GM19193 (cell line): Measurements from ENCODE around the gene SLC6A6.

Experiments
- POLR2A ChIP-seq: IDR thresholded peaks from 4 replicates; pipeline ENCODE4 v1.6.1; 2011; ENCODE audit not compliant: insufficient read depth, insufficient read length; ENCODE audit errors: extremely low read depth

SLC6A6 gene

DNA sequence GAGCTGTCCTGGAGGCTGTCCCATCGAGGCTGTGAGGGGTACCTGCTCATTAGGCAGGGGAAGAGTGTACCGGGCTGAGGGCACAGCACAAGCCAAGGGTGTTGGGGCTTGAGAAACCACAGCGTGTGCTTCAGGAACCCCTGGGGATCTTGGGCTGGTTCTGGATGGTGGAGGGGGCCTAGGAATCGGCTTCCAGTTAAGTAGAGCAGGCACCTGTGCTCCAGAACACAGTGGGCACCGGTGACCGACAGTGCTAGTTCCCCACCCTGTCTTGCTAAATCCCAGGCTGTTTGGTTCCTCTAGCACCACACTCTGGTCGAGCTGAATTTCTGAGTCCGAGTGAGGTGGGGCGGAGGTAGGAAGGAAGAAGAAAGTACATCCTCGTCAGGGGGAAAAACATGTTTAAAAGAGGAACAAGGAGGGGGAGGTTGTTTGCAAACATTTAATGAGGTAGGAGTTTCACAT, 29.1 kb downstream of the SLC6A6 start:
- peak; percentile 33 for TF ChIP-seq POLR2A

DNA sequence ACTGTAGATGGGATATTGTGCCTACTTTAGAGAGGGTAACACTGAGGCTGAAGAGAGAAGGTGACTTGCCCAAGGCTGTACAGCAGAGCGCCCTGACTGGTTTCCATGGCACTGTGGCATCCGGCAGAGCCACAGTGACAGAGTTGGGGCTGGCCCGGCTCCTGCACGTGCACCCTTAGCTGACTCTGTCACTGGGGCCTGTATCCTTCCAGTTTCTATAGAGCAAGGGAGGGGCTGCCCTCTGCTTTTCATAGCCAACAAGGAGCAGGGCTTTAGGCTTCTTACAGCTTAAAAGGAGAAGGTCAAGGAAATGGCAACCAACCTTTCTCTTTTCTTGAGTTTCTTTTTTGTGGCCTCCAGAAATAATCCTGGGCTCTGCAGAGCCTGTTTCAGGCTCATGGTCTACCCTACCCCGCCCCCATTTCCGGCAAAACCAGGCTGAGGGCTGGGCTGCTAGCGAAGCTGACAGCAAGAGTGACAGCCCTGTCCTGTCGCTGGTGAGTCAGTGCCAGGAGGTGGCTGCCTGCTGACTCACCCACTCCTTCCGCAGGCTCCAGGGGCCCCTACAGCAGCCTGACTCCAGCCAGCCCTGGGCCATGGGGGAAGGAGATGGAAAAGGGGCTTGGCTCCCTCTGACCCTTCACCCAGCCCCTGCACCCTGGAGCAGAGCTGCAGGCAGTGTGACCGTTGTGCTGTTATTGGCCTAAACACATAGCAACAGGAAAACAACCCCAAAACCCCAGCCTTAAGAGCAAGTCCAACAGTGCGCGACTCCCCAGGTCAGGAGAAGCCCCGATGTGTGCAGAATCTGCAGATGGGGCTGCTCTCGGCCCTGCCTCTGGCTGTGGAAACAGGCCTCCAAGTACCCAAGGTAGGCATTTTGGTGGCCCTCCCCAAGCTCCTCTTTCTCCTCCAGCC, 29.8 kb downstream of the SLC6A6 start:
- TF ChIP-seq POLR2A = peak; percentile 69

DNA sequence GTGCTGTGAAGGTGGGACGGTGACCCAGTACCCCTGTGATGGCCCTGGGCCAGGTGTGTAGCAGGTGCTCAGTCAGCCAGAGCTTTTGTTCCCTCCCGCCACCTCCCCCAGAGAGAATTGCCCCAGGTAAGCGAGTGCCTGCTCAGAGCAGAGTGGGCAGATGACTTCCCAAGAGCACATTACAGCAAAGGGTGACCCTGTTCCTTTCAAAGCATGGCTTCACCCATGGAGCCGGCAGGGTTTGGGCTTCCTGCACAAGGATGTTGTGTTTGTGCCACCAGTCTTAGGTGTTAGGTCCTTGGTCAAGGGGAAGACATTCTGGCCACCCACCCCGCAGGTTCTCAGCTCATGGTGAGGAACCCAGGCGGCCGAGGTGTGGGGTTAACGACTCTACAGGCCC, 30.7 kb downstream of the SLC6A6 start:
- no peak for TF ChIP-seq POLR2A

DNA sequence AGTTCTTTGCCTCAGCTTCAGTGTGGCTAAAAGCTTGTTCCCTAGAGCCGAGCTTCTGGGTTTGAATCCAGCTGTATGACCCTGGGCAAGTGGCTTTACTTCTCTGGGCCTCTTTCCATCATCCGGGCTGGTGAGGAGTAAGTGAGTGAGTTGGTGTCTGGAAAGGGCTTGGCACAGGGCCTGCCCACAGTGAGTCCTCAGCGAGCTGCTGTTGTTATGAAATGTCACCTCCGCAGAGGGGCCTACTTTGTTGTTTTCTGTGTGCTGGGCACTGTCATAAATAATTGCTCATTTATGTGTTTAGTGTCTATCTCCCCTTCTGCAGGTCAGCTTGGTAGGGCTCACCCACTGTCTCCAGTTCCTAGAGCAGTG, 31.7 kb downstream of the SLC6A6 start:
- no peak for TF ChIP-seq POLR2A

DNA sequence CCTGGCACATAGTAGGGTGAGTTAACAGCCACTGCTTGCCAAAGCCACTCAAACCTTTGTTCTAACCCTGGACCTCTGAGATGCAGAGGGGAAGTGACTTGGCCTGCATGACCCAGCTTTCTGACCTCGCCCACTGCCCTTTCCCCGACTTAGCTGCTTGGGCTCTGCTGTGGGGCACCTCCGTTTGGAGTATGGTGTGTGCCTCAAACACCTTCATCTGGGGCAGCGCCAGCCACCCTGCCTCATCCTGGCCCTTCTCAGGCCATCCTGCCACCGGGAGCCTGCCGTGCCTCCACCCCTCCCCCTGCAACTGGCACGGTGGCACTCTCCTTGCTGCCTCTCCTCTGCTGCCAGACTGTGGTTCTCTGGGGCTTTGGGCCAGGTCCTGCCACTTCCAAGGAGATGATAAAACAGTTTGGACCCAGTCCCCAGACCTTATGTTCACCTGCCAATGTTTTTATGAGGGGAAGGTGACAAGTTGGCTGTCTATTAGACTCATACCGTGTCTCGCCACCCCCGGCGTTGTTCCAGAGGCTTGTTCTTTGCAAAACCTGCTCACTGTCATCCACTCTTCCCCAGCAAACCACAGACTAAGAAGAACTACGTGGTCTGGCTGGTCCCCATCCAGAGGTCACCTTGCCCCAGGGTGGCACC, 32.2 kb downstream of the SLC6A6 start:
- no peak for TF ChIP-seq POLR2A

DNA sequence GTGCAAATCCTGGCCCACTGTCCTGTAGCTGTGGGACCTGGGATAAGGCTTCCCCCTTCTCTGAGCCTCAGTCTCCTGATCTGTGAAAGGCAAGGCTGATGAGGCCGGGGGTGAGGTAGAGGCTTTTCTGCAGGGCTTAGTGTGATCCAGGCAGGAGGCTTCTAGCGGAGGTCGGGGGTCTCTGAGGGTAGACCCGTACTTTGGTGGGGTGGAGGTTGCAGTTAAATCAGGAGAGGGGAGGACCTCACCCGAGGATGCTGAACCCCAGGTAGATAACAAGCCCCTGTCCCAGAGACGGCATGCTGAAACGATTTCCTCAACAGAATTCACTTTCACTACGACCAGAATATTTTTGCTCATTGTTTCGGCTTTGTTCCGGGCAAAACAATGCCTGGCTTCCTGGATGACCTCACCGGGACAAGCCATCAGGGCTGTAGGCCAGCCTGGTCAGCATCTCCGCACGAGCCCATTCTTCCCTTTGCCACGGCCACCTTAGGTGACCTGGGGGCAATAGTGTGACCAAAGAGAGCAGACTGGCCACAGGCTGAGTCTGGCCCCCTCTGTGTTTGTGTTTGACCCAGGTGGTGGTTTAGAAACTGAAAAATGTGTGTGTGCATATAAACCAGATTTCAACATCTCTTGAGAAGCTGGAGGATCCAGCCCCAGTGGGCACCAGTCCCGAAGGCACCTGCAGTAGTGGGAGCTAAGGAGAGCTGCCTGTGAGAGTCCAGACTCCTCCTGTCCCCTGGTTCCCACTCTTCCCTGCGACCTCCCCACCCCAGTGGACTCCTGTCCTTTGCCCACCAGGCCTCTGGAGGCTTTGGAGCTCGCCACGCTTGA, 33.0 kb downstream of the SLC6A6 start:
- no peak for TF ChIP-seq POLR2A

DNA sequence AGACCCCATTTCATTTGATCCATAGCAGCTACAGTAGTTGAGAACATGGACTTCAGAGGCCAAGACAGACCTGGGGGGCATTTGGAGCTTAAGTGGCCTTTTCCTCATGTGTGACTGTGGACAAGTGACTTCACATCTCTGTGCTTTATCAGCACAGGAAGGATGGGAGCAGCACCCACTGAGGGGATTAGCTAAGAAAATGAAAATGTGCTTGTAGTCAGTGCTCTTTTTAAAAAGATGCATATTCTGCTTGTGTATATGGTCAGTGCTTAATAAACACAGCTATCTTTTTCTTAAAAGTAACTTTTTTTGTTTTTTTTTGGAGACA, 34.5 kb downstream of the SLC6A6 start:
- TF ChIP-seq POLR2A = no peak

DNA sequence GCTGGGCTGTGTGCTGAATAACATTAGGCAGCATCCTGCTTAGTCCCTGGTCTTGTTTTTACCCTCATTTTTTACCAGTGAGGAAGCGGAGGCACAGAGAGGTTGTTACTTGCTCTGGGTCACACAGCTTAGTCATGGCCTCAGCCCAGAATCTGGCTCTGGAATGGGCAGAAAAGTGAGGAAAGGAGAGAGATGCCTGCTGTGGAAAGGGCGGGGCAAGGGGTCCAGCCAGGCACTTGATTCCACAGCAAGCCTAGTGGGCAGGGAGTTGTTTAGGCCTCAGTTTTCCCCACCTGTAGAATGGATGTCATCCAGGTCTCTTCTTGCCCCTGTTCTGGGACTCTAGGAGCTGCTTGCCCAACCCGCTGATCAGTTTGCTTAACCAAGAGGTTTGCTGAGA, 35.9 kb downstream of the SLC6A6 start:
- TF ChIP-seq POLR2A = no peak

DNA sequence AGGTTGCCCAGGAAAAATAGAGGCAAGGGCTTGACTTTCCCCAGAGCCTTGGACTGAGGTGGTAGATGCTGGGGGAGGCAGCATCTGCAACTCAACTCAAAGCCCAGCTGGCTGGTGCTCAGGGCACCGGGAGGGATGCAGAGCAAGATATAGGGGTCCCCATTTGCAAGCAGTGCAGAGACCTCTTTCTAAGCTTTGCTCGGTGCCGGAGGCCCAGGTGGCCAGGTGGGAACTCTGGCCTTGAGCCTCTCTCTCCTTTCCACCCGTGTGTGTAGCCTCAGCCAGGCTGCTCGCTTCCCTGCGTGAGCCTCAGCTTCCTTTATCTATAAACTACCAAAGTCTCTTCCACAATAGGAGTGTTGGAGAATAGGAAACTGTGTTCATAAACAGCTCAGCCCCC, 36.5 kb downstream of the SLC6A6 start:
- TF ChIP-seq POLR2A = no peak

DNA sequence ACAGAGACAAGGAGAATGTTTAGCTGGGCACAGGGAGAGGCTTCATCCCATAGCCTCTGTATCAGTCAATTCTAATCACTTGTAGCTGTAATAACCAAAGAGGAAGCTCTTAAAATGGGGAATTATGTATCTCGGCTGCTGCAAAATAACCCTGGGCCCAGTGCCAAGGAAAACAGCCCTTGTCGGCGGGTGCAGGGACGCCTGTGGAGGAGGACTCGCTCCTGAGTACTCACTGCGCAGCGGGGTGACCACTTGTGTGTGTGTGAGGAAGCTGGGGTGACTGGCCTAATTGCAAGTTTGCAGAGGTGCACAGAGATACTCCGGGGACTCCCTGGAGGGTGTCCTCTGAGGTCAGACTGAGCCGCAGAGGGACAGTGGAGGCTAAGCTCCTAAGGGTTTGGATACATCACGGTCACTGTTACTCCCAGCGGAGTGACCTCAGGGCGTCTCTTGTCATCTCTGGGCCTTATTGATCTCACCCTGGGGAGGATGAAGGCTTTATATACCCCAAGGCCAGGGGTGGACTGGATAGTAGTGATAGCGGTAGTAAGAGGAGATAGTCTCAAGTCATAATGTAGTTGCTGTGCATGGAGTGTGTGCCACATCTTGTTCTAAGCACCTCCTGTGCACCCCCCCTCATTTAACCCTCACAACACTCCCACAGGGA, 37.2 kb downstream of the SLC6A6 start:
- no peak for TF ChIP-seq POLR2A

DNA sequence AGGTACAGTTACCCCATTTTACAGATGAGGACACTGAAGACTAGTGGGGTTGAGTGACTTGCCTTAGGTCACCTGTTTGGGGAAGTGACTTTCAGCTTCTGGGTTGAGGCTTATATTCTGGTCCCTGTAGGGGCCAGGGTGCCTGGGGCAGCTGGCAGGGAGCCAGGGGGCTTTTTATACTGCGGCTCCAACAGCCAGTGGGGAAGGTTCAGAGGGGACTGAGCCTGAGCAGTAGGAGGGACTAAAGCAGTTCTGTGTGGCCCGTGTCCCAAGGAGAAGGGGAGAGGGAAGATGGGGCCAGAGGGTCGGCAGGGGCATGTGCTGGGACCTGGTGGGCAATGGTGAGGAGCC, 37.7 kb downstream of the SLC6A6 start:
- no peak for TF ChIP-seq POLR2A

DNA sequence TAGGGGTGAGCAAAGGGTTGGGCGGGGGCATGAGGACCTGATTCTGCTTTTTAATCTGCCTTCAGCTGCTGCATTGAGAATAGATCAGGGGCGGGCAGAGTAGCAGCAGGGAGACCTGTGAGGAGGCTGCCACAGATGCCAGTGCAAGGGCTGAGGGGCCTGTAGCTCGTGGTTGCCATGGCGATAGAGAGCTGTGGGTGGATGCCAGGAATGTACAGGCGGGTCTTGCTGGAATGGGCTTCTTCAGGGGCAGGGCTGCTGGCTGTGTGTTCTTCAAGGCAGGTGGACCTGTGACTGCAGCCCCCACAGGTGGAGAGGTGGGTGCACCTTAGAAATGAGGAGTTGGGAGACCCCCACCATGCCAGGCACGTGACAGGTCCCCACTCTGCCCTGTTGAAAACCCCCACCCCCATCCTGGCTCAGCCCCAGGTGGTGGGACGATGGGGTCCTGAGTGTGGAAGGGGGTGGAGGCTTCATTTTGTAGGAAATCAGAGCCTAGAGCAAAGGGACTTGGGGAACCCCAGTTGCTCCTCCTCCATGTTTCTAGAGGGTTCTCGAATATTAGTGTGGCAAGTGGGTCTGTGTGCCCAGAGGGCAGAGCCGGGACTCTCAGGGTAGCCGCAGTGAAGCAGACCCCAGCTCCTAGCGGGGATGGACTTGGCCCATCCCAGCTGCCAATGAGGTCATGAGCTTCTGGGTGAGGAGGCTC, 38.3 kb downstream of the SLC6A6 start:
- no peak for TF ChIP-seq POLR2A

DNA sequence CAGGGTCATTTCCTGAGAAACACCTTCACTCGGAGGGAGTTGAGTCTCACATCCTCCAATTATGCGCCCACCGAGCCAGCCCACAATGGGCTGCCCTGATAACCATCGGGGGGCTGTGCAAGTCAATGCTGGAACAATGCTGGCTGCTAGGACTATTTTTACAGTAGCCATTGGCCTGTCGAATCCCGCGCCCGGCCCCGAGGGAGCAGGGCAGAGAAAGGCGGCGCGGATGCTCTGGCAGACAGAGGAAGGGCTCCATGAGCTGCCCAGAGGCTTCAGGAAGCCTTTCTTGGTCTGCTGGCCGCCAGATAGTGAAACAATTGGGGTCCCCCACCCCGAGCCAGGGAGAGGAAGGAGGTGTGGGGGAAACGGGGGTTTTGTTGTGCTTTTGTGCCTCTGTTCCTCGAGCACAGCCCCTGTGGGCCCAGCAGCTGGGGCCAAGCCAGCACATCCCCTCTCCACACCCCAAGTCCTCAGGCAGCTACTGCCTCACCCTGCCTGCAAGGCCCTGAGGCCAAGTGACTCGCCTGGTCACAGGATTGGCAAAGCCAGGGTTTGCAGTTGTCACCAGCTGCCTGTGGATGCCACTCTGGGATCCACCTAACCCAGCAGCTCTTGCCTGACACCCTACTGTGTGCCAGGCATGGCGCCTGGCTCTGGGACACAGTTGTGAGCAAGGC, 39.0 kb downstream of the SLC6A6 start:
- no peak for TF ChIP-seq POLR2A

DNA sequence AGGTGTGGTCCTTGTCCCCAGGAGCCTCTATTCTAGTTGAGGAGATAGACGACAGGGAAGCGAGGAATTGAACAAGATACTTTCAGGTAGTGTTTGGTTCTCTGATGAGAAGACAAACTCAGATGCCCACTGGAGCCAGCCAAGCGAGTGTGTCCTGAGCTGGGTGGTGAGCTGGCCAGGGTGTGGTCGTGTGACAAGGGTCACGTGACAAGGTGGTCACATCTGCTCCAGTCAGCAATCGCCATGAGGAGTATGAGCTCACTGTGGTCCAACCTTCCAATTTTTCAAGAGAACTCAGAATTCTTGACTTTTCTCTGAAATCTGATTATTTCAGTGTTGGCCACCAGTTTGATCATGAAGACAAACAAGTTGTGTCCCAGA, 39.5 kb downstream of the SLC6A6 start:
- no peak for TF ChIP-seq POLR2A
